HL-60 (cell line): ENCODE measurements around the gene COL13A1.

ENCODE experiments used
- DNase-seq, 2 experiments: peaks; one replicate each; pipeline ENCODE4 v3.0.0-alpha.2; 2010 to 2020; ENCODE audit warnings: low read depth in 1 of 2, low spot score in 1 of 2
- H3K27ac ChIP-seq: fragments of 250-450 bp; sonication (Bioruptor Pico); replicated peaks from 2 replicates; pipeline ENCODE4 v1.5.1; 2020; ENCODE audit warnings: mild to moderate bottlenecking, moderate library complexity
- H3K27me3 ChIP-seq: fragments of 250-450 bp; sonication (Bioruptor Pico); 2 replicates; pipeline ENCODE4 v1.5.1; 2021; ENCODE audit warnings: mild to moderate bottlenecking, moderate library complexity; ENCODE audit not compliant: insufficient read depth, poor library complexity, severe bottlenecking
- H3K4me3 ChIP-seq: replicated peaks from 2 replicates; pipeline ENCODE4 v1.5.1; 2011; ENCODE audit warnings: mild to moderate bottlenecking, control low read depth, low read length; ENCODE audit not compliant: insufficient read depth
- CTCF ChIP-seq: IDR thresholded peaks from one replicate; pipeline ENCODE4 v1.5.1; 2011; ENCODE audit warnings: low read length, control low read depth, inconsistent platforms; ENCODE audit not compliant: insufficient read depth
- GABPA ChIP-seq: IDR thresholded peaks from 2 replicates; pipeline ENCODE4 v1.6.1; 2012; ENCODE audit warnings: low read depth
- POLR2AphosphoS5 ChIP-seq: IDR thresholded peaks from 2 replicates; pipeline ENCODE4 v1.6.1; 2012; ENCODE audit warnings: low read depth
- SPI1 ChIP-seq: IDR thresholded peaks from 2 replicates; pipeline ENCODE4 v1.6.1; 2012; ENCODE audit warnings: low read depth, mild to moderate bottlenecking, borderline replicate concordance
- TF ChIP-seq, protein P1 (sequence below): IDR thresholded peaks from 2 replicates; pipeline ENCODE4 v1.6.1; 2012; ENCODE audit warnings: low read depth; ENCODE audit not compliant: insufficient replicate concordance

Gene COL13A1

GRCh38 chr10:69816521-69816920, 14.8 kb downstream of the COL13A1 start:
- TF ChIP-seq SPI1 (no peak), CTCF (no peak), POLR2AphosphoS5 (no peak), GABPA (no peak)
- TF ChIP-seq, protein P1, sequence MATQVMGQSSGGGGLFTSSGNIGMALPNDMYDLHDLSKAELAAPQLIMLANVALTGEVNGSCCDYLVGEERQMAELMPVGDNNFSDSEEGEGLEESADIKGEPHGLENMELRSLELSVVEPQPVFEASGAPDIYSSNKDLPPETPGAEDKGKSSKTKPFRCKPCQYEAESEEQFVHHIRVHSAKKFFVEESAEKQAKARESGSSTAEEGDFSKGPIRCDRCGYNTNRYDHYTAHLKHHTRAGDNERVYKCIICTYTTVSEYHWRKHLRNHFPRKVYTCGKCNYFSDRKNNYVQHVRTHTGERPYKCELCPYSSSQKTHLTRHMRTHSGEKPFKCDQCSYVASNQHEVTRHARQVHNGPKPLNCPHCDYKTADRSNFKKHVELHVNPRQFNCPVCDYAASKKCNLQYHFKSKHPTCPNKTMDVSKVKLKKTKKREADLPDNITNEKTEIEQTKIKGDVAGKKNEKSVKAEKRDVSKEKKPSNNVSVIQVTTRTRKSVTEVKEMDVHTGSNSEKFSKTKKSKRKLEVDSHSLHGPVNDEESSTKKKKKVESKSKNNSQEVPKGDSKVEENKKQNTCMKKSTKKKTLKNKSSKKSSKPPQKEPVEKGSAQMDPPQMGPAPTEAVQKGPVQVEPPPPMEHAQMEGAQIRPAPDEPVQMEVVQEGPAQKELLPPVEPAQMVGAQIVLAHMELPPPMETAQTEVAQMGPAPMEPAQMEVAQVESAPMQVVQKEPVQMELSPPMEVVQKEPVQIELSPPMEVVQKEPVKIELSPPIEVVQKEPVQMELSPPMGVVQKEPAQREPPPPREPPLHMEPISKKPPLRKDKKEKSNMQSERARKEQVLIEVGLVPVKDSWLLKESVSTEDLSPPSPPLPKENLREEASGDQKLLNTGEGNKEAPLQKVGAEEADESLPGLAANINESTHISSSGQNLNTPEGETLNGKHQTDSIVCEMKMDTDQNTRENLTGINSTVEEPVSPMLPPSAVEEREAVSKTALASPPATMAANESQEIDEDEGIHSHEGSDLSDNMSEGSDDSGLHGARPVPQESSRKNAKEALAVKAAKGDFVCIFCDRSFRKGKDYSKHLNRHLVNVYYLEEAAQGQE, result no peak
- Histone ChIP-seq H3K4me3 (no peak overlapping the region), H3K27ac (no peak overlapping the region; the same call in 1 of the 2 replicates), H3K27me3 (no peaks in the 10 kb centered on the region)
- peak; percentile 35 to 53 for DNase-seq

GRCh38 chr10:69817078-69817581, 15.4 kb downstream of the COL13A1 start:
- TF ChIP-seq CTCF (no peak), SPI1 (peak; percentile 71; the same call in 1 of the 2 replicates)
- no peak overlapping the region for H3K4me3 ChIP-seq
- H3K27ac ChIP-seq, result peak overlapping the region; percentile 30
- no peaks in the 10 kb centered on the region for H3K27me3 ChIP-seq
- DNase-seq, result peak; percentile 77 to 85

DNA sequence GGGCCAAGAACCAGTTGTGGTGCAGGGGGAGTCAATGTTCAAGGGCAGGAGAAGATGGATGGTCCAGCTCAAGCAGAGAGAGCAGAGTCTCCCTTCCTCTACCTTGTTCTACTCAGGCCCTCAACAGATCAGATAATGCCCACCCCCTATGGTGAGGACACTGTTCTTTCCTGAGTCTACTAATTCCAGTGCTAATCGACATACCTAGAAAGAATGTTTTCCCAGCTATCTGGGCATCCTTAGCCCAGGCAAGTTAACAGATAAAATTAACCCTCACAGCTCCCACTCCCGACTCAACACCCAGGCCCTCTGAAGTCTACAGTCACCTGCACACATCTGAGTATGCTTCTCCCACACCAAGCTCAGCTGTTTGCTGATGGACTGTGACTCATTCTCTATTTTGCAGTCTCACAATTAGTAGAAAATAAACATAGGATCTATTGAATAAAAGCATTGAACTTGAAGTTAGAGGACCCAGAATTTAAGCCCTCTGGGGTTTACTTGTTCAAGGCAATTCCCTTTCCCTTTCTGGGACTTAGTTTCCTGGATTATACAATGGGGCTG, 17.1 kb downstream of the COL13A1 start:
- H3K27ac ChIP-seq, result no peak overlapping the region
- no peak for DNase-seq
- no peaks in the 10 kb centered on the region for H3K27me3 ChIP-seq
- TF ChIP-seq, protein P1, result no peak
- TF ChIP-seq POLR2AphosphoS5 (no peak), GABPA (no peak), CTCF (no peak), SPI1 (no peak)
- no peak overlapping the region for H3K4me3 ChIP-seq
